C4-2B (cell line): ENCODE results near the gene LRRC30.

Source experiments
- ZFX ChIP-seq: fragments of 450-650 bp; IDR thresholded peaks from 2 replicates; pipeline ENCODE4 v1.6.1; 2017
- TF ChIP-seq, protein P1 (sequence below): fragments of 450-650 bp; conservative IDR thresholded peaks from 2 replicates; pipeline ENCODE4 v1.5.1; 2017; ENCODE audit warnings: mild to moderate bottlenecking

DNA sequence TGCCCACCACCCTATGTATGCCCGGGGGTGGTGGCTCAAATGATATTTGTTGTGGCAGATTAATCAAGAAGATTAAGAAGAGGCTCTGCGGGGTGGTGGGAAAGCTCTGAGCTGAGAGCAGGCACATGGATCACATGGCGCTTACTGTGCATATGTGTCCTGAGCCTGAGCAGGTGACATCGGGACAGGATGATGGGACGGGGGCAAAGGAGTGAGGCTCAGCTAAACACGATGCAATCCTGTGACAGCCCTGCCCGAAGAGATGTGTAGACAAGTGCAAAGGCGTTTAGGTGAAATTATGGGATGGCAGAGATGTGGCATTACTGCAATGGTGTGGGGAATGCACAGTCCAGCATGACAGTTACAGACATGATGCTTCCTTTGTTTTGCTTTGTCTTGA, 6.0 kb downstream of the LRRC30 start:
- TF ChIP-seq, protein P1, sequence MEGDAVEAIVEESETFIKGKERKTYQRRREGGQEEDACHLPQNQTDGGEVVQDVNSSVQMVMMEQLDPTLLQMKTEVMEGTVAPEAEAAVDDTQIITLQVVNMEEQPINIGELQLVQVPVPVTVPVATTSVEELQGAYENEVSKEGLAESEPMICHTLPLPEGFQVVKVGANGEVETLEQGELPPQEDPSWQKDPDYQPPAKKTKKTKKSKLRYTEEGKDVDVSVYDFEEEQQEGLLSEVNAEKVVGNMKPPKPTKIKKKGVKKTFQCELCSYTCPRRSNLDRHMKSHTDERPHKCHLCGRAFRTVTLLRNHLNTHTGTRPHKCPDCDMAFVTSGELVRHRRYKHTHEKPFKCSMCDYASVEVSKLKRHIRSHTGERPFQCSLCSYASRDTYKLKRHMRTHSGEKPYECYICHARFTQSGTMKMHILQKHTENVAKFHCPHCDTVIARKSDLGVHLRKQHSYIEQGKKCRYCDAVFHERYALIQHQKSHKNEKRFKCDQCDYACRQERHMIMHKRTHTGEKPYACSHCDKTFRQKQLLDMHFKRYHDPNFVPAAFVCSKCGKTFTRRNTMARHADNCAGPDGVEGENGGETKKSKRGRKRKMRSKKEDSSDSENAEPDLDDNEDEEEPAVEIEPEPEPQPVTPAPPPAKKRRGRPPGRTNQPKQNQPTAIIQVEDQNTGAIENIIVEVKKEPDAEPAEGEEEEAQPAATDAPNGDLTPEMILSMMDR = no peak
- no peak for TF ChIP-seq ZFX
